HAP-1 (cell line): Measurements from ENCODE around the gene LAGE3.
A peak's percentile ranks its signal among the peaks of the same experiment; 100 is the strongest.

Experiments used
- DNase-seq, 2 experiments: peaks; one replicate each; pipeline ENCODE4 v3.0.0-alpha.2; 2016 to 2020; ENCODE audit warnings: low spot score in 2 of 2
- H3K27me3 ChIP-seq: fragments of 250-450 bp; sonication (Bioruptor Pico); 2 replicates; pipeline ENCODE4 v1.5.1; 2020; ENCODE audit warnings: low read depth, mild to moderate bottlenecking, moderate library complexity
- H3K36me3 ChIP-seq: fragments of 250-450 bp; sonication (Bioruptor Pico); replicated peaks from 2 replicates; pipeline ENCODE4 v1.5.1; 2020; ENCODE audit warnings: mild to moderate bottlenecking
- H3K4me1 ChIP-seq: fragments of 250-450 bp; sonication (Bioruptor Pico); 2 replicates; pipeline ENCODE4 v1.5.1; 2020; ENCODE audit warnings: mild to moderate bottlenecking
- H3K4me3 ChIP-seq: fragments of 250-450 bp; sonication (Bioruptor Pico); 2 replicates; pipeline ENCODE4 v1.5.1; 2020; ENCODE audit warnings: mild to moderate bottlenecking, moderate library complexity
- H3K9me3 ChIP-seq: fragments of 250-450 bp; sonication (Bioruptor Pico); 2 replicates; pipeline ENCODE4 v1.5.1; 2020; ENCODE audit warnings: mild to moderate bottlenecking, moderate library complexity
- in situ Hi-C: fragments of 300-500 bp; cut with MboI; formaldehyde crosslinking; loops from 3 replicates; pipeline ENCODE4 v1.14.3; 2020; ENCODE audit warnings: low sequenced_read_pairs, inconsistent platforms, mixed read lengths

Gene LAGE3

DNA sequence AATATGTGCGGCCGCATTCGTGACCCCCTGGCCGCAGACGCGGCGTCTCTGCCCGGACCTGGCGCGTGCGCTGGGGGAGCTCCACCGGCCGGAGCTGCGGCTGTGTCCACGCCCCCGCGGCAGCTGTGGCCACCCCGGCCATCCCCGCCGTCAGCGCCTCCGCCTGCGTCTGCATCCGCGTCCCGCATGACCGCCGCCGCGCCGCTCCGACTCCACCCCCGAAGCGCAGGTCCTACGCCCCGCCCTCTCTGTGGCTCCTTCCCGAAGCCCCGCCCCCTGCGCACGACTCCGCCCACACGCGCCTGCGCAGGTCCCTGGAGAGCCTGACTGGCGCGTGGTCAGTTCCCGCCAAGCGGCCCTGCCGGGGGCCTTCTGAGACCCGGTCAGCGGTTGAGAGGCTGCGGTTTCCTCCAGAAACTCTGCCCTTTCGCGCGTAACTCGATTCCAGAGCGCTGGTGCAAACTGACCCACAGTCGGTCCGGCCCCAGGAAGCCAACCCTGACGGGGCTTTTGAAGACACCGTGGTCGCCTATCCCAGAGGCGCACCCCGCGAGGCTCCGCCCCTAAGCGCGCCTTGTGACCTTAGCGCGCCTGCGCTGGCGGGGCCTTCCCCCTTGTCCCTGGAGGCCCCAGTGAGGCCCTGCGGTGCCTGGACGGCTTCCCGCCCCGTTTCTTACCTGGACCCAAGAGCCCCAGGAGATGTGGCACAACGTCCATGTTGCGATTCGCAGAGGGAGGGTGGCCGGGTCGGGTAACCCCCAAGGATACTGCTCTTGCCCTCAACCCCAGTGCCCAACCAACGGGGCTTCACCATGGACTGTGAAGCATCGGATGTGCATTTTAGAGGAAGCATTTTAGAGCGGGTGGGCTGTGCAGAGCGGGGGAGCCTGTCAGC is at the start of gene LAGE3:
TSS of gene LAGE3 (minus strand) at position 554 of the 895 bp plus-strand sequence. CDS start at position 188, 366 bp downstream.
- H3K4me1 ChIP-seq = peaks cover 12% of the 10 kb centered on the region
- peak within 1 kb of the TSS; percentile 47 for H3K4me3 ChIP-seq
- DNase-seq = peak; percentile 85 to 99
- no peaks in the 10 kb centered on the region for H3K9me3 ChIP-seq
- in situ Hi-C loops = no loop called here
- no peaks in the 10 kb centered on the region for H3K27me3 ChIP-seq
- peaks cover 9% of the 10 kb centered on the region for H3K36me3 ChIP-seq

DNA sequence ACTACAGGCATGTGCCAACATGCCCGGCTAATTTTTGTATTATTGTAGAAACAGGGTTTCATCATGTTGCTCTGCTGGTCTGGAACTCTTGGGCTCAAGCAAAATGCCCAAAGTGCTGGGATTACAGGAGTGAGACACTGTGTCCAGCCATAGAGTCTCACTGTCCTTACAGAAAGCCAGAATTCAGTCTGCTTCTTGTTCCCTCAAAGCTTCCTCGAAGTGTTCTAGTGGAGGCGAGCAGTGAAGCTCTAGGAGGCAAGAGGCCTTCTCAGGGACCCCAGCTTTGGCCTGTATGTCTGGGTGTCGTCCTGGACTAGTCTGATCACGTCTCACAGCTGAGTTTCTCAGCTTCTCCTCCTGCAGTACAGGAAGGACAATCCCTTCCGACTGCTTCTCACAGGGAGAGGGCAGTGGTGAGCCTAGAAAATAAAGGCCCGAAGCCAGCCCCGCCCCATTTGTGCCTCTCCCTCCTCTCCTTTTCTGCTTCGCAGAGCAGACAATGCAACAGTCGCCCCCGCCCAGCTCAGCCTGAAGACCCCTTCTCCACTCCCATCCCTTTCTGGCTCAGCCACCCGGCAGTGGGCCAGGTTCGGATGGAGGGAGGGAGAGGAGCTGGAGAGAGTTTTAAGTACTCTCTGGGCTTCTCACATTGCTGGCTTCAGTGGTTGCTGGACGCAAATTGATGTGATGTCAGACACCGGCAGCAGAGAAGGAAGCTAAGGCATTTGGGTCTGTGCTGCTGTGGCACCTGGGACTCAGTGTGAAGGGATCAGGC is 48.0 kb upstream of the LAGE3 start:
- peaks cover 6% of the 10 kb centered on the region; the same call in 1 of the 2 replicates for H3K36me3 ChIP-seq
- H3K27me3 ChIP-seq = no peaks in the 10 kb centered on the region
- peaks cover 8% of the 10 kb centered on the region for H3K4me1 ChIP-seq
- peak overlapping the region; percentile 16 for H3K4me3 ChIP-seq
- H3K9me3 ChIP-seq = no peaks in the 10 kb centered on the region
- peak; percentile 91 to 94 for DNase-seq
- in situ Hi-C loops = loop anchor here (25.0 kb wide), 4 partner anchors 165 to 1565 kb away; partner anchors contain the start of genes FLNA, IRAK1 and MECP2

DNA sequence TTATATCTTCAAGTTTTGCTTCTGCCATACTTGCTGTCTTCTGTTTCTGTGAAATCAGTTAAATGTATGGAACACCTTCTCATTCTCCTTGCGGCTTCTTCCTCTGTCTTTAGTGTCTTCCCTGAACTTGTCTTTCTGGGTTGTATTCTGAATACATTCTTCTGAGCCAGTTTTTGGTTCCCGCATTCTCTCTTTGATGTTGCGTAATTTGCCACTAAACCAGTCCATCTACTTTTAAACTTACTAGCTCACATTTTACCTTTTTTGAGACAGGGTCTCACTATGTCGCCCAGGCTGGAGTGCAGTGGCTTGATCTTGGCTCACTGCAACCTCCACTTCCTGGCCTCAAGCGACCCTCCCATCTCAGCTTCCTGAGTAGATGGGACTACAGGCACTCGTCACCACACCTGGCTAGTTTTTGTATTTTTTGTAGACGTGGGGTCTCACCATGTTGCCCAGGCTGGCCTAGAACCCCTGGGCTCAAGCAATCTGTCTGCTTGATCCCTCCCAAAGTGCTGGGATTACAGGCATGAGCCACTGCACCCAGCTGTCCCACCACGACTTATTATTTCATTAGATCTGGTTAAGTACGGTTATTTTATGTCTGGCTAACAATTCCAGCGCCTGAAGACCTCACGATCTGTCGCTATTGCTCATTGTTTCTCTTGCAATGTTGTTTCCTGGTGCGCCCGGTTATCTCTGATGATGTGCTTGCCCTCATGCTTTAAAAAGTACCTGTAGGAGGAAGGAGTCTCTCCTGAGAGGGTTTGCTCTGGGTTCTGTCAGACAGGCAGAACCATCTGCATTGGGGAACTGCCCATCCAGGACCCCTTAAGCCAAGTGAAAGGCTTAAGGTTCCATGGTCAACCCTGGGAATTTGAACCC is 46.8 kb upstream of the LAGE3 start:
- no peak for DNase-seq
- Histone ChIP-seq H3K9me3 (no peaks in the 10 kb centered on the region), H3K36me3 (peaks cover 1% of the 10 kb centered on the region; the same call in 1 of the 2 replicates), H3K27me3 (no peaks in the 10 kb centered on the region), H3K4me3 (no peak overlapping the region), H3K4me1 (peaks cover 8% of the 10 kb centered on the region)
- in situ Hi-C loops = loop anchor here (25.0 kb wide), 4 partner anchors 164 to 1564 kb away; partner anchors contain the start of genes FLNA, IRAK1 and MECP2

DNA sequence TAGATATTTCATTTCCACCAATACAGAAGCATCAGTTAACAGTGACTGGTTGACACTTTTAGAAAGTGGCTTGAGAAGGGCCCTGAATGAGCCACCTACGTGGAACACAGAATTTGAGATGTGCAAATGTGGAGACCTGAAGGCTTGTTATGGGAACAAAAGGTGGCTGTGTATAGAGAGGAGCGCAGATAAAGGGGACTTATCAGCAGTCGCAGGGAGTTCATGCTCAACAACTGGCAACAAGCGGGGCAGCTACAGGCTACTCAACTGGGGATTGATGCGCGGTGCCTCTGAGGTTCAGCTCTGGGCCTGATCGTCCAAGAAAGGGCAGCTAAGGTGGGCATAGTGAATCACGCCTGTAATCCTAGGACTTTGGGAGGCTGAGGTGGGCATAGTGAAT is 40.3 kb upstream of the LAGE3 start:
- in situ Hi-C loops = no loop called here
- Histone ChIP-seq H3K36me3 (no peaks in the 10 kb centered on the region), H3K4me1 (peaks cover 19% of the 10 kb centered on the region), H3K4me3 (no peak overlapping the region), H3K9me3 (no peaks in the 10 kb centered on the region), H3K27me3 (no peaks in the 10 kb centered on the region)
- no peak for DNase-seq

- Histone ChIP-seq H3K4me3 (no peak overlapping the region), H3K9me3 (no peaks in the 10 kb centered on the region), H3K4me1 (peaks cover 19% of the 10 kb centered on the region), H3K36me3 (no peaks in the 10 kb centered on the region; the same call in 1 of the 2 replicates), H3K27me3 (no peaks in the 10 kb centered on the region)
- in situ Hi-C loops = no loop called here
- no peak for DNase-seq
Observed at GRCh38 chrX:154517101-154517781, 38.2 kb upstream of the LAGE3 start.

DNA sequence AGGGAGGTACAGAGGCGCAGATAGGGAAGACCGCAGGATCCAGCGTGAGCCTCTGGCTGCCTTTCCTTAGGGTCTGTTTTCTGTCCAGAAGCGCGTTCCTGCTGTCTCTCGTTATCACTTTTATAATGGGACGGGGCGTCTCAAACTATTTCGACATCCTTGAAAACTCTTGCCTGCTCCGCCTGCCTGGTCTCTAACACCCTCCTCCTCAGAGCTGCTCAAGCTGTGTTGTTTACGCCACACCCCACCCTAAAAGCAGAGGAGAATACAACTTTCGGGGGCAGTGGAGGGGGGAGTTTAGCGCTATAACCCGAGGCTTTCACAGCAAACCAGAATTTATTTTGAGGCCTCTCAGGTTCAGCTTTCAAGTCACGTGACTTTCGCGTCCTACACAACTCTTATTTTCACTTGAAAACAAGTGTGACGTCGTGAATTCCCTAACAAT is 37.6 kb upstream of the LAGE3 start:
- H3K9me3 ChIP-seq = no peaks in the 10 kb centered on the region
- peak; percentile 71 to 79 for DNase-seq
- H3K4me1 ChIP-seq = peaks cover 19% of the 10 kb centered on the region
- in situ Hi-C loops = no loop called here
- no peaks in the 10 kb centered on the region; the same call in 1 of the 2 replicates for H3K36me3 ChIP-seq
- H3K4me3 ChIP-seq = peak overlapping the region; percentile 96
- H3K27me3 ChIP-seq = no peaks in the 10 kb centered on the region

- in situ Hi-C loops = no loop called here
- H3K4me3 ChIP-seq = peak within 1 kb of the TSS; percentile 96
- peaks cover 5% of the 10 kb centered on the region for H3K36me3 ChIP-seq
Observed at GRCh38 chrX:154515966-154516655, 37.0 kb upstream of the LAGE3 start, which contains the start of gene FAM3A. Gene FAM3A, minus strand, starts transcription at chrX:154516232. Its CDS starts 460 bp downstream, at chrX:154515772.

DNA sequence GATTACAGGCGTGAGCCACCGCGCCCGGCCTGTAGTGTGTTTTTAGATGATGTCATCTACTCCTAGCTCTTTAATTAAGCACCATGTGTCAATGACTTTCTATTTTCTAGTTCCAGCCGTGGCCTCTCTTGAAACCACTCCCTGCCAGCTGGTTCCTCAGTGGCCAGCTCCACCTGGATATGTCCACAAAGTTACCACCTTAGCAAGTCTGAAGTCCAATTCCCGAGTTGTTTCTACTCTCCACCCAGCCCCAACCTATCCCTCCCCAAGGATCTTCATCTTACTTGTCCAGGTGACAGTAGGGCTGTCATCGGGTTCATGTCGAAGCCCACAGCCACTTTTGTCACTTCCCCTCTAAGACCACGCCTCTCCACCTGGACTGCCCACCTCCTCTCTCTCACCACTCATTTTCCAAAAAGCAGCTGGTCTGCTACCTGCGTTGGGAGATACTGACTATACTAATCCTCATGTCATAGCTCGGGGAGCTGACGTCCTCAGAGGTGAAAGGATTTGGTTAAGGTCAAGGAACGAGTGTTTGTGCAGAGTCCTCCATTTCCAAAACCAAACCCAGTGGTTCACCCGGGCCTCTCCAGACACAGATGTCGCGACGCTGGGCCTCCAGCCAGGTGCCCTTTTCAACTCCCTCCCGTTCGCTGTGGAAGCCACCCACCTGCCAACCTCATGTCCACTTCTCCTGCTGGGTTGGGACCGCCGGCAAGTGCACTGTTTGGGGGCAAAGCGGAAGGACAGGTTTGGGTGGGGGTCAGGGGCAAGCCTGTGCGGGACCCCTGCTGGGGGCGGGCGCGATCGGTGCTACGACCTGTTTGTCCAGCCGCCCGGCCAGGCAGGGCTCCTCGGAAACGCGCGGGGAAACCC is 36.2 kb upstream of the LAGE3 start:
- H3K4me1 ChIP-seq = peaks cover 19% of the 10 kb centered on the region
- no peaks in the 10 kb centered on the region for H3K9me3 ChIP-seq
- no peaks in the 10 kb centered on the region for H3K27me3 ChIP-seq
- H3K4me3 ChIP-seq = peak overlapping the region; percentile 96
- peak in 1 of 2 experiments; percentile 32 for DNase-seq
- in situ Hi-C loops = no loop called here
- peaks cover 11% of the 10 kb centered on the region for H3K36me3 ChIP-seq

More at GRCh38 chrX:154515966-154516655, 37.0 kb upstream of the LAGE3 start, which contains the start of gene FAM3A:
- Histone ChIP-seq H3K27me3 (no peaks in the 10 kb centered on the region), H3K9me3 (no peaks in the 10 kb centered on the region), H3K4me1 (peaks cover 19% of the 10 kb centered on the region)
- DNase-seq = peak; percentile 89 to 99

DNA sequence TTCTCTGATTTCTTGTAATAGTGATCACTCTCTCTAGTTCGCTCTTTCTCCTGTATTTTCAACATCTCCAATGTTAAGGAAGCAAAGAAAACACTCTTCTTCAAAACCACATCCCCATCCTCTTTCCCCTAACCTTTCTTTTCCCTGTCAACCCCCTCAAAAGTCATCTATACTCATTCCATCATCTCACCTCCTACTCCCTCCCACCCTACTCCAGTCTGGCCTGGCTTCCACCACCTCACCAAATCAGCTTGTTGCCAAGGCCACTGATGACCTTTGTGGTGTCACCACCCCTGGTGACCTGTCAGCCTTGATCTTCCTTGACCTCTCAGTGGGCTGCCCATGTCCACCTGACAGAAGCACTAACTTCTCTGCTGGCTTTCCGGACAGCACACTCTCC is 34.6 kb upstream of the LAGE3 start:
- in situ Hi-C loops = no loop called here
- no peaks in the 10 kb centered on the region for H3K9me3 ChIP-seq
- H3K36me3 ChIP-seq = peaks cover 24% of the 10 kb centered on the region
- H3K27me3 ChIP-seq = no peaks in the 10 kb centered on the region
- no peak for DNase-seq
- H3K4me1 ChIP-seq = peaks cover 19% of the 10 kb centered on the region
- H3K4me3 ChIP-seq = no peak overlapping the region

- peaks cover 25% of the 10 kb centered on the region for H3K36me3 ChIP-seq
- in situ Hi-C loops = no loop called here
Observed at GRCh38 chrX:154512879-154513553, 33.9 kb upstream of the LAGE3 start.

GRCh38 chrX:154511761-154512160 is 32.7 kb upstream of the LAGE3 start:
- H3K4me1 ChIP-seq = peaks cover 10% of the 10 kb centered on the region
- no peaks in the 10 kb centered on the region for H3K27me3 ChIP-seq
- no peak for DNase-seq
- peaks cover 35% of the 10 kb centered on the region for H3K36me3 ChIP-seq
- in situ Hi-C loops = no loop called here
- H3K9me3 ChIP-seq = no peaks in the 10 kb centered on the region
- H3K4me3 ChIP-seq = no peak overlapping the region

More at GRCh38 chrX:154512879-154513553, 33.9 kb upstream of the LAGE3 start:
- Histone ChIP-seq H3K27me3 (no peaks in the 10 kb centered on the region), H3K4me1 (peaks cover 19% of the 10 kb centered on the region), H3K9me3 (no peaks in the 10 kb centered on the region), H3K4me3 (no peak overlapping the region)
- no peak for DNase-seq
